Liver (tissue), 9 donors: Measurements from ENCODE around the gene CAPN2. TPM values are rescaled to one million over a fixed set of nuclear protein-coding genes. Genes with fewer than 3 reads are reported as not detected.

ENCODE experiments used
- DNase-seq: peaks from one replicate; pipeline ENCODE4 v3.0.0-alpha.2; 2017; ENCODE audit warnings: low spot score
- H3K27ac ChIP-seq, 2 donors: one replicate each; pipeline ENCODE4 v1.7.0; 2013; ENCODE audit warnings: inconsistent platforms in 2 of 2, low read length in 2 of 2, control low read depth in 1 of 2, low read depth in 1 of 2, mild to moderate bottlenecking in 1 of 2
- H3K27me3 ChIP-seq, 4 donors: one replicate each; pipeline versions ENCODE4 v1.6.1 to v1.7.0; 2013; ENCODE audit warnings: low read length in 3 of 4, inconsistent platforms in 1 of 4, mild to moderate bottlenecking in 1 of 4, moderate library complexity in 1 of 4; ENCODE audit not compliant: control insufficient read depth in 4 of 4, insufficient read depth in 4 of 4
- H3K36me3 ChIP-seq, 4 donors: one replicate each; pipeline versions ENCODE4 v1.6.1 to v1.7.0; 2013; ENCODE audit warnings: low read length in 3 of 4, mild to moderate bottlenecking in 3 of 4, low read depth in 1 of 4, moderate library complexity in 1 of 4; ENCODE audit not compliant: control insufficient read depth in 4 of 4, insufficient read depth in 3 of 4
- H3K4me1 ChIP-seq, 4 donors: one replicate each; pipeline versions ENCODE4 v1.6.1 to v1.7.0; 2013; ENCODE audit warnings: low read length in 3 of 4, mild to moderate bottlenecking in 3 of 4, moderate library complexity in 1 of 4; ENCODE audit not compliant: control insufficient read depth in 4 of 4, insufficient read depth in 4 of 4
- H3K4me3 ChIP-seq, 3 donors: one replicate each; pipeline versions ENCODE4 v1.6.1 to v1.7.0; 2013; ENCODE audit warnings: low read length in 3 of 3, control low read depth in 1 of 3, low read depth in 1 of 3, mild to moderate bottlenecking in 1 of 3
- H3K9ac ChIP-seq, 2 donors: one replicate each; pipeline ENCODE4 v1.7.0; 2013; ENCODE audit warnings: low read length in 2 of 2, mild to moderate bottlenecking in 2 of 2, moderate library complexity in 2 of 2, control low read depth in 1 of 2, low read depth in 1 of 2
- H3K9me3 ChIP-seq, 4 donors: one replicate each; pipeline versions ENCODE4 v1.6.1 to v1.7.0; 2013; ENCODE audit warnings: low read length in 3 of 4; ENCODE audit not compliant: control insufficient read depth in 4 of 4
- EGR1 ChIP-seq, 2 donors: IDR thresholded peaks; 2 replicates each; pipeline ENCODE4 v1.6.1; 2016 to 2018; ENCODE audit warnings: antibody characterized with exemption in 2 of 2, low read depth in 2 of 2
- FOXA2 ChIP-seq: IDR thresholded peaks from 2 replicates; pipeline ENCODE4 v1.6.1; 2016; ENCODE audit warnings: antibody characterized with exemption
- HNF4G ChIP-seq: IDR thresholded peaks from 2 replicates; pipeline ENCODE4 v1.6.1; 2016; ENCODE audit warnings: antibody characterized with exemption
- NR2F2 ChIP-seq: IDR thresholded peaks from 2 replicates; pipeline ENCODE4 v1.6.1; 2016; ENCODE audit warnings: antibody characterized with exemption
- RAD21 ChIP-seq, 2 donors: IDR thresholded peaks; 2 replicates each; pipeline ENCODE4 v1.6.1; 2016; ENCODE audit warnings: antibody characterized with exemption in 2 of 2, mild to moderate bottlenecking in 2 of 2
- RXRA ChIP-seq, 2 donors: IDR thresholded peaks; 2 replicates each; pipeline ENCODE4 v1.6.1; 2017 to 2018; ENCODE audit warnings: antibody characterized with exemption in 2 of 2, mild to moderate bottlenecking in 1 of 2
- SP1 ChIP-seq: IDR thresholded peaks from 2 replicates; pipeline ENCODE4 v1.6.1; 2018; ENCODE audit warnings: antibody characterized with exemption, mild to moderate bottlenecking
- TAF1 ChIP-seq: conservative IDR thresholded peaks from 2 replicates; pipeline ENCODE4 v1.6.1; 2016; ENCODE audit warnings: antibody characterized with exemption, mild to moderate bottlenecking
- WGBS: extraction: QIAGEN DNeasy Blood & Tissue Kit; methylation state at CpG from one replicate; pipeline ENCODE4 v1.1.7; 2013; 5-methylcytosine and 5-hydroxymethylcytosine counted together
- polyA plus RNA-seq, 2 donors: library from polyadenylated mRNA; stranded (reverse) in 1 of 2; unstranded in 1 of 2; fragments of 200-250 nt in 1 of 2; fragments of >200 nt in 1 of 2; fragmentation: Nextera tagmentation in 1 of 2; extraction: Ambion mirVana in 1 of 2; gene quantifications; one replicate each; pipeline versions ENCODE4 v1.2.1 to v1.2.3, GENCODE V29; 2013 to 2015
- total RNA-seq, 2 donors: library from RNA; depleted of rRNA; stranded (reverse); fragments of >200 nt; gene quantifications; one replicate each; pipeline ENCODE4 v1.2.3, GENCODE V29; 2014
- TF ChIP-seq, protein P1 (sequence below): IDR thresholded peaks from 2 replicates; pipeline ENCODE4 v1.6.1; 2016; ENCODE audit warnings: antibody characterized with exemption
- TF ChIP-seq, protein P2 (sequence below): IDR thresholded peaks from 2 replicates; pipeline ENCODE4 v1.6.1; 2016; ENCODE audit warnings: antibody characterized with exemption
- TF ChIP-seq, protein P3 (sequence below): fragments of 150-350 bp; IDR thresholded peaks from 2 replicates; pipeline ENCODE4 v1.5.1; 2017; ENCODE audit warnings: improper control_type of control experiment, low read depth, low read length; ENCODE audit not compliant: missing input control
- TF ChIP-seq, protein P4 (sequence below): IDR thresholded peaks from 2 replicates; pipeline ENCODE4 v1.6.1; 2016; ENCODE audit warnings: antibody characterized with exemption
- donor health status: healthy.
- donor health status: healthy.
- donor health status: healthy.
- donor health status: healthy.
- donor health status: healthy.

Gene CAPN2
- total and polyA plus RNA-seq, 4 donors = 11.2 to 20.7 (median 15.5) TPM

DNA sequence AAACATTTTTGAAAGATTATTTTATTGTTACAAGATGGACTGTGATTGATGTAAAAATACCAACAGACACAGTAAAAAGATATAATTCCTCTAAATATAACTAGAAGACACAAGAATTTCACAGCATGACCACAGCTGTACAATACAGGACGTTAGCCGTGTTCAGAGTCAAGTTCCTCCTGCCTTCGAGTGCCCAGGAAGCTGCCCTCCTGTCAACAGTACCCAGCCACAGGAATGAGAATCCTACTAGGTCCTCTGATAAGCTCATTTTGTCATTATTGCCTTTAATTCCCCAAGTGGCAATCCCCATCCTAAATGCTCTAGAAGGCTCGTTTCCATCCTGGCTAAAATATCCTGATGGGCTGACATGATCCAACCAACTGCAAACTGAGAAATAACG, 16.4 kb upstream of the CAPN2 start:
- 73% methylated on average over 5 of the region's 5 CpGs for WGBS
- H3K36me3 ChIP-seq = no peaks in the 10 kb centered on the region

DNA sequence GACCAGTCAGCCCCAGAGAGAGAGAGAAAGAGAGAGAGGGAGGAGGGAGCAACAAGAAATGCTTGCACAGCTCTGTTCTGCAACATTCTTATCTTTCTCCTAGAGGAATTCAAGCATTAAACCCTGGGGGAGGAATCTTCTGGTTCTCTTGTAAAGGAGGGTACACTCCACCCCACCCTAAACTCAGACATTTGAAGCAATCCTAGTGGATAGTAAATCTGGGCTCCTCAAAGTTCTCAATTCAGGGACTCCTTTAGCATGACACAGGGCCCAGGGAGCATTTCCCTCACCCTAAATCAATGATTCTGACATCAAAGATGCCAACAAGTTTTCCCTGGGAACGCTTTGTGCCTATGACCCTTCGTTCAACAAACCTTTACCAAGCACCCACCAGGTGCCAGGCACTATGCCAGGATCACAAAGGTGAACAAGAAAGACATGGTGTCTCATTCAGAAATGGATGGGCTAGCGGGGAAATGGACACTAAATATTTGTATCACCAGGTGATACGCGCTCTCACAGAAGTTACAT, 11.9 kb upstream of the CAPN2 start:
- WGBS = 58% methylated on average over 5 of the region's 5 CpGs
- DNase-seq = no peak
- Histone ChIP-seq H3K9ac (no peak overlapping the region), H3K4me1 (peaks cover 0 to 6% (median 1%) of the 10 kb centered on the region in 4 donors), H3K36me3 (no peaks in the 10 kb centered on the region), H3K27me3 (no peaks in the 10 kb centered on the region), H3K27ac (no peak overlapping the region), H3K4me3 (no peak overlapping the region), H3K9me3 (no peaks in the 10 kb centered on the region)
- TF ChIP-seq FOXA2 (no peak), TAF1 (no peak), HNF4G (no peak), NR2F2 (no peak), EGR1 (IDR thresholded peaks at IDR 0.05; ENCODE audit: low read depth in 2 of 2) (no peak), RXRA (IDR thresholded peaks at IDR 0.05) (peak in 1 of 2 donors; percentile 43)
- TF ChIP-seq, protein P1, sequence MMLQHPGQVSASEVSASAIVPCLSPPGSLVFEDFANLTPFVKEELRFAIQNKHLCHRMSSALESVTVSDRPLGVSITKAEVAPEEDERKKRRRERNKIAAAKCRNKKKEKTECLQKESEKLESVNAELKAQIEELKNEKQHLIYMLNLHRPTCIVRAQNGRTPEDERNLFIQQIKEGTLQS = no peak
- TF ChIP-seq, protein P2, sequence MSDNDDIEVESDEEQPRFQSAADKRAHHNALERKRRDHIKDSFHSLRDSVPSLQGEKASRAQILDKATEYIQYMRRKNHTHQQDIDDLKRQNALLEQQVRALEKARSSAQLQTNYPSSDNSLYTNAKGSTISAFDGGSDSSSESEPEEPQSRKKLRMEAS = no peak
- TF ChIP-seq, protein P3, sequence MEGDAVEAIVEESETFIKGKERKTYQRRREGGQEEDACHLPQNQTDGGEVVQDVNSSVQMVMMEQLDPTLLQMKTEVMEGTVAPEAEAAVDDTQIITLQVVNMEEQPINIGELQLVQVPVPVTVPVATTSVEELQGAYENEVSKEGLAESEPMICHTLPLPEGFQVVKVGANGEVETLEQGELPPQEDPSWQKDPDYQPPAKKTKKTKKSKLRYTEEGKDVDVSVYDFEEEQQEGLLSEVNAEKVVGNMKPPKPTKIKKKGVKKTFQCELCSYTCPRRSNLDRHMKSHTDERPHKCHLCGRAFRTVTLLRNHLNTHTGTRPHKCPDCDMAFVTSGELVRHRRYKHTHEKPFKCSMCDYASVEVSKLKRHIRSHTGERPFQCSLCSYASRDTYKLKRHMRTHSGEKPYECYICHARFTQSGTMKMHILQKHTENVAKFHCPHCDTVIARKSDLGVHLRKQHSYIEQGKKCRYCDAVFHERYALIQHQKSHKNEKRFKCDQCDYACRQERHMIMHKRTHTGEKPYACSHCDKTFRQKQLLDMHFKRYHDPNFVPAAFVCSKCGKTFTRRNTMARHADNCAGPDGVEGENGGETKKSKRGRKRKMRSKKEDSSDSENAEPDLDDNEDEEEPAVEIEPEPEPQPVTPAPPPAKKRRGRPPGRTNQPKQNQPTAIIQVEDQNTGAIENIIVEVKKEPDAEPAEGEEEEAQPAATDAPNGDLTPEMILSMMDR = no peak

More for the DNA sequence above, 16.4 kb upstream of the CAPN2 start:
- Histone ChIP-seq H3K4me3 (no peak overlapping the region), H3K27me3 (no peaks in the 10 kb centered on the region), H3K4me1 (peaks cover 0 to 6% (median 1%) of the 10 kb centered on the region in 4 donors), H3K9me3 (no peaks in the 10 kb centered on the region), H3K9ac (no peak overlapping the region), H3K27ac (no peak overlapping the region)
- TF ChIP-seq RXRA (IDR thresholded peaks at IDR 0.05) = no peak
- DNase-seq = no peak

DNA sequence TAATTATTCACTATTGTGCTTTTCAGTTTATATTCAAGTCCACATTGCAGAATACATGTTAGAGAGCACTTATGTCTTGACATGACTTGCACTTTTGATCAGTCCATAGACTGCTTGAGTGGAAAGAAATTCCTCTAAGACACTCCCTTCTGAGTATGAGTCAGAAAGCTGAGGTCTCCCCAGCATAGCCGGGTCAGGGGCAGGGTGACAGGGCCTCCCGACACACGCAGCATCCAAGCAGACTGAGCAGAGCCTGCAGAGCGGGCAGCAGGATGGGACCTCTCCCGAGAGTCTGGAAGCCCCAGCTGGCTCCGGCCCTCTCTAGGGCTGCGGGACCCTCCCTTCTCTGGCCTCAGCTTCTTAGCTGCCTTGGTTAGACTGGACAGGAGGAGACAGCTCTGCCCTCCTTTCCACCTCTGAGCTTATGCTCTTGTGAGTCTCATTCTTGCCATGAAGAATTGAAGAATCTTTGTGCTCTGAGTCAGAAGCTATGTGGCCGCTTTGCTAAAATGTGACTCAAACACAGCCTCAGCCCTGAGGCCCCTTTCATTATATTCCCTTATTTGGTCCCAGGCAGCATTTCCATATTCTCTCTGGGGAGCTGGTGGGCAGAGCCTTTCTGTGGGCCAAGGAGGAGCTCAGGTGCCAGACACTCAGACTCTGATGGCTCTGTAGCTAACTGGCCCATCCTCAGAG, 11.2 kb upstream of the CAPN2 start:
- Histone ChIP-seq H3K4me3 (no peak overlapping the region), H3K27ac (no peak overlapping the region), H3K4me1 (peaks cover 0 to 6% (median 1%) of the 10 kb centered on the region in 4 donors), H3K36me3 (no peaks in the 10 kb centered on the region), H3K9me3 (no peaks in the 10 kb centered on the region), H3K27me3 (no peaks in the 10 kb centered on the region), H3K9ac (no peak overlapping the region)
- 86% methylated on average over 8 of the region's 8 CpGs for whole genome bisulfite sequencing
- TF ChIP-seq RAD21 (IDR thresholded peaks at IDR 0.05) (no peak), FOXA2 (no peak), SP1 (no peak)
- TF ChIP-seq, protein P4, sequence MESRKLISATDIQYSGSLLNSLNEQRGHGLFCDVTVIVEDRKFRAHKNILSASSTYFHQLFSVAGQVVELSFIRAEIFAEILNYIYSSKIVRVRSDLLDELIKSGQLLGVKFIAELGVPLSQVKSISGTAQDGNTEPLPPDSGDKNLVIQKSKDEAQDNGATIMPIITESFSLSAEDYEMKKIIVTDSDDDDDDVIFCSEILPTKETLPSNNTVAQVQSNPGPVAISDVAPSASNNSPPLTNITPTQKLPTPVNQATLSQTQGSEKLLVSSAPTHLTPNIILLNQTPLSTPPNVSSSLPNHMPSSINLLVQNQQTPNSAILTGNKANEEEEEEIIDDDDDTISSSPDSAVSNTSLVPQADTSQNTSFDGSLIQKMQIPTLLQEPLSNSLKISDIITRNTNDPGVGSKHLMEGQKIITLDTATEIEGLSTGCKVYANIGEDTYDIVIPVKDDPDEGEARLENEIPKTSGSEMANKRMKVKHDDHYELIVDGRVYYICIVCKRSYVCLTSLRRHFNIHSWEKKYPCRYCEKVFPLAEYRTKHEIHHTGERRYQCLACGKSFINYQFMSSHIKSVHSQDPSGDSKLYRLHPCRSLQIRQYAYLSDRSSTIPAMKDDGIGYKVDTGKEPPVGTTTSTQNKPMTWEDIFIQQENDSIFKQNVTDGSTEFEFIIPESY = no peak
- no peak for DNase-seq
